Activated CD8-positive, alpha-beta memory T cell treated with anti-CD3 and anti-CD28 coated beads, Interleukin-2, amount 50 U/mL, for 24 hours (primary cell): ENCODE data around the gene MIB2.

Experiments
- DNase-seq: peaks from one replicate; pipeline ENCODE4 v3.0.0-alpha.2; 2020; ENCODE audit errors: extremely low read depth

The MIB2 gene

DNA sequence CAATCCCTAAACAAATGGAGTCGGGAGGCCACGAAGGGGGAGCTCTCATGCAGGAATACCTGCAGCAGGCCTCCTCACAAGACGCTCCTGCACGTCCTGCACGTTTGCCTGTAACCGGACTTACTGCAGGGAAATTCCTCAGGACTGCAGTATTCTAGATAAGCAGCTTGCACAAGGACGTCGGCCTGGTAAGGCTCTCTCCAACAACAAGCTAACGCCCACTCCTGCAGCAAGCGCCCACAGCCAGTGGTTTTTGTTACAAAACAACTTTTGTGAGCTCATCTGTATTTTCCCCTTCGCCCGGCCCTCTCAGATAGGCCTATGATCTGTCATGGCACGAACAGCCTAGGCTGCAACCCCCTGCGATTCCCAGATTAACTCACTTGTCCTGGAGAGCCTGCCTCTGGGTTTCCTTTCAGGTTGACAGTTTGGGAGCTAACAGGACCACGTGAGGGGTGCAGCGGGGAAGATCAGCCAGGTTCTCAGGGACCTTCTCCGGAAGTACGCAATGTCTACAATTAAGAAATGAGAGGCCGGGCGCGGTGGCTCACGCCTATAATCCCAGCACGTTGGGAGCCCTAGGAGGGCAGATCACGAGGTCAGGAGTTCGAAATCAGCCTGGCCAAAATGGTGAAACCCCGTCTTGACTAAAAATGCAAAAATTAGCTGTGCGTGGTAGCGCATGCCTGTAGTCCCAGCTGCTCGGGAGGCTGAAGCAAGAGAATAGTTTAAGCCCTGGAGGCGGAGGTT, 921 bp upstream of the MIB2 start:
- DNase-seq, result no peak

GRCh38 chr1:1614954-1615255, 395 bp upstream of the MIB2 start:
- no peak for DNase-seq

DNA sequence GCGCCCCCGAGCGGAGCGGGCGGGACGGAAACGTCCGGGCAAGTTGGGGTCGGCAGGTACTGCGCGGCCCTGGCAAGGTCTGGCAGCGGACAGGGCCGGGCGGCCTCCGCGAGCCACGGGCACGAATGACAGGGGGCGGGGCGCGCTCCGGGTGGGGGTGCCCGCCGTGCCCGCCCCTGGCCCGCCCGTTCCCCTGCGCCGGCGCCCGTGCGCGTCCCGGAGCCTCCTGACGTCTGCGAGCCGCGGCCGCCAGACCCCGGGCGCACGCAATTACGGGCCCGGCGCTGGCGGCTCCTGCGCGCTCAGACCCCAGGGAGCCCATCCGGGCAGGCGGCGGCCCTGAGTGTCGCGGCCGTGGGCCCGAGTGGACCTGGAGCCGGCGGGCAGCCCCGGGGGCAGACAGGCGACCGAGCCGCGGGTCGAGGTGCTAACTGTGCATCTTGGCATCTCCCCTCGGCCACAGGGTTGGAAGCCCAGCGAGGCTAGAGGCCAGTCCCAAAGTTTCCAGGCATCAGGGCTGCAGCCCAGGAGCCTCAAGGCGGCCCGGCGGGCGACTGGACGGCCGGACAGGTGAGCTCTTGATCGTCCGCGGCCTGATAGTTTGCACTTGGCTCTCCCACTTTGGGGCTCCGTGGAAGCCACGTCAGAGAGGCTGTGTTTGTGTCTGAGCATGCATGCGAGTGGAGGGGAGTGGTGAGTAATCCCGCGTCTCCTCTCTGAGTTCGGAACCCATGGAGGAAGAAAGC, 918 bp downstream of the MIB2 start:
- DNase-seq, result no peak

DNA sequence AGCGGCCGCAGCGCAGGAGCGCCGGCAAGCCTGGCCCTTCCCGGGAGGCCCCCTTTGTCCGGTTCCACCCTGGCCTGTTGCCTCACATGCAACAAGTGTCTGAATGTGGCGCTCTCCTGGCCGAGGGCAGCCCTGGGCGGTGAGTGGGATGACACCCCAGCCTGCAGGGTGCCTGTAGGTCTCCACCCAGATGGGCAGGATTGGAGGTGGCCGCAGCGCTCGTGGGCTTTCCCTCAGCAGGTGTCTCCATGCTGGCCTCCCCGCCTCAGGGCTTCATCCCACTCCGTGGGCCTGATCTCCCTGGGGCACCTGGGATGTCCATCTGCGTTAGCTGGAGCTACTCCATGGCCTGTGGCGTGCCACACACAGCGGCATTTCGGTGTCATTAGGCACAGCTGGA, 1.5 kb downstream of the MIB2 start:
- no peak for DNase-seq

DNA sequence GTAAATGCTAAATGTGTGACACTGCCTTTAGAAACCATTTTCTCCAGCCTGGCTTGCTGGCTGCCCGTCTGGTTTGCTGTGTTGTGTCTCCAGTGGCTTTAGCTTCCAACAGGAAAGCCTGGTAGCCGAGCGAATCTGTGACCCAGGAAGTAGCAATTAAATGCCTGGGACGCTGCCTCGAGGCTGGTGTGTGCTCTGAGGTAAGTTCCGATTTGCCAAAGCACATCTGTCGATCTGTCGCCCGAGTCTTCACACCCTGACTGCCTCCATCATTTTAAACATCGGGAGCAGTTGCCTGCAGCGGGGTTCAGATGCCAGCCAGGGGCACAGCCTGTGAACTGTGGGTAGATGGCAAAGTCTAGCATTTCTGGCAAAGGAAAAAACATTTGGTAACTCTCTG, 2.2 kb downstream of the MIB2 start:
- DNase-seq, result no peak

DNA sequence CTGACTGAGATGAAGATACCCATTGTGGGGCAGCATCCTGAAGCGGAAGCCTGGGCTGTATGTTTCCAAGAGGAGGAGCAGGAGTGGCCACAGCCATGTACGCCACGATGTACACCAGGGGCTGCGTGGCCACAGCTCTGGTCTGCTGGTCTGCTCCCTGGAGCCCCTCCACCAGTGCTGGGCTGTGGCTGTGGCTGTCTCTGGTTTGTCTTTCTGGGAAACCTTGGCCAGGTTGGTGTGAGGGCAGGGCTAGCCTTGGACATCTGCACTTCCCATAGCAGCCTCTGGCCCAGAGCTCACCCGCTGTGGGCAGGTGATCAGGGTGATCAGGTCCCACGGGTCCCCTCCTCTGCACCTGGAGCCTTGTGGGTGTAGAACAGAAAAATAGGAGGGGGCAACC, 2.6 kb downstream of the MIB2 start:
- no peak for DNase-seq

- no peak for DNase-seq
Observed at GRCh38 chr1:1618396-1619068, 3.2 kb downstream of the MIB2 start.

DNA sequence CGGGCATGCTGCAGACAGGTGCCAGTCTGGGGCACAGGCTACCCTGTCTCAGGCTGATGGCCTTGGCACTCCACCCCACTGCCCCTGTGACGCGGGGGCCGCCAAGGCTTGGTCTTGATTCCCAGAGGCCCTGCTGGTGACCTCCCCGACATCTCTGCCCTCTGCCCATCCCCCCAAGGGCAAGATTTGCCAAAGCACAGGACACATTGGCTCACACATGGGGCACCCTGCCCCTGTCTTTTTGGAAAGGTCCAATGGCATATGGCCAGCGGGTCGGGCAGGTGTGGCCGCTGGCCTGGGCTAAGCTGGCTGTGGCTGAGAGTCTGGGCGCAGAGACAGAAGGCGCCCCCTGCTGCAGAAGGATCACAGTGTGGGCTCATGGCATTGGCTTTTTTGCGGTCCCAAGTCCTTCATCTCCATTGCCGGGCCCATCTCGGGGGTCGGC, 4.6 kb downstream of the MIB2 start:
- DNase-seq, result no peak

- DNase-seq, result no peak
Observed at GRCh38 chr1:1620433-1621139, 5.3 kb downstream of the MIB2 start.

- DNase-seq, result no peak
Observed at GRCh38 chr1:1621173-1622009, 6.1 kb downstream of the MIB2 start.

DNA sequence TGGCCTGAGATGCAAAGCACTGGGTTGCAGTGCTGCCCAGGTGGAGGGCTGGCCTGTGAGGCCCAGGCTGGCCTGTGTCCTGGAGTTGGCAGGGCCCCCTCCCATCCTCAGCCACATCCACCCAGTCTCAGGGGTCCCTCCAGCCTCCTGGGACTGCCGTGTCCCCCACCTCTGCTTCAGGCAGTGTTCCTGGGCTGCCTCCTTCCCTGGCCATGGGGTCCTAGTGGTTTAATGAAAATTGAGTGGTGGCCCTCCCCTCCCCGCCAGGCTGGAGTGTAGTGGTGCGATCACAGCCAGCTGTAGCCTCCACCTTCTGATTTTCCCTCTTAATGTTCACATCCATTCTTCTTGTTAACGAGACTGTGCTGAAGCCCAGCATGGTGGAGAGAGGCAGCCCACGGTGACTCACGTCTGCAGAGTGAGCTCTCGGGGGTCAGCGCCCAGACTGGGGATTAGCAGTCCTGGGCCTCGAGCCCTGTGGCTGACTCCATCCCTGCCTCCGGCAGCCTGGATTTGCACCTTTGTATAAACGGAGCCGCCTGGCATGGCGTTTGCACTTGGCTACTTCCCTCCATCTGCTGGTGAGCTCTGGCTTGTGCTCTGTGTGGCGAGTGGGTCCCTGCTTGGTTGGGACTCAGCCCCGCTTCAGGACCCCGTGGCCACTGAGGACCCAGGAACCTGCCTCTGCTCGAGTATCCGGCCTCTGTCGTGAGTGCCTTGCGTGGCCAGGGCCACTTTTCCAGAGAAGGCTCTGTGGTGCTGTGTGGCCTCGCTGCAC, 6.9 kb downstream of the MIB2 start:
- DNase-seq, result no peak

GRCh38 chr1:1622788-1623094, 7.4 kb downstream of the MIB2 start:
- no peak for DNase-seq

DNA sequence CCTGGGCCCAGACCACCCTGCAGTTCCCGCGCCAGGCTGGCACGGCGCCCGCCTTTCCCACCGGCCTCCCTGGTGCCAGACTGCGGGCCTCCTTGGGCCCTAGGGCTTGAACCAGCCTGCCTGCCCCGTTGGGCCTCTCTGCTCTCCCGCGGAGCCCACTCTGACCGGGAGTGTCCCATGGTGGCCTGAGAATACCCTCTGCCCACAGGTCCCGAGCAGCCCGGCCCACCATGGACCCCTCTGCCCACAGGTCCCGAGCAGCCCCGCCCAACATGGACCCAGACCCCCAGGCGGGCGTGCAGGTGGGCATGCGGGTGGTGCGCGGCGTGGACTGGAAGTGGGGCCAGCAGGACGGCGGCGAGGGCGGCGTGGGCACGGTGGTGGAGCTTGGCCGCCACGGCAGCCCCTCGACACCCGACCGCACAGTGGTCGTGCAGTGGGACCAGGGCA, 7.9 kb downstream of the MIB2 start:
- DNase-seq, result no peak

GRCh38 chr1:1623631-1624442, 8.5 kb downstream of the MIB2 start:
- no peak for DNase-seq

GRCh38 chr1:1624443-1625403, 9.4 kb downstream of the MIB2 start:
- DNase-seq, result no peak

GRCh38 chr1:1625404-1625775, 10.1 kb downstream of the MIB2 start:
- no peak for DNase-seq

DNA sequence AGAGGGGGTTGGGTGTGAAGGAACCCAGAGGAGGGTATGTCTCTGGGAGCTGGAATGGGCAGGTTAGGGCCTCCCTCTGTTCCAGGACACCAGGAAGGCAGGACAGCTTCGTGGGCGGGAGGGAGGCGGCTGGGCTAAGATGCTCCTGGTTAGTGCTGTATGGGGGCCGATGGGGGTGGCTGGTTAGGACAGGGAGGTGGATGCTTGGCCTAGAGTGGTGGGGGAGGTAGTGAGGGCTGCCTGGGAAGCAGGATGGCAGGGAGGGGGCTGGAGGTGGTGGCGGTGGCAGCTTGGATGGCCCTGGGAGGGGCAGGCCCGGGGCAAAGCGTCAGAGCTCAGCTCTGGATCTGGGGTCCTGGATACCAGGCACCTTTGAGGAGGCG, 10.5 kb downstream of the MIB2 start:
- DNase-seq, result no peak

- no peak for DNase-seq
Observed at GRCh38 chr1:1626207-1627141, 11.2 kb downstream of the MIB2 start.
